ENCODE data around the gene DGCR2.
"Not testable (repeated sequence)": the region's sequence is repeated elsewhere in the genome, so short reads cannot be mapped to it uniquely, and the experiment has no call there.

Gene DGCR2

GRCh38 chr22:19105867-19106802, 16.1 kb downstream of the DGCR2 start:
- peak; percentile 14 for DNase-seq

- no peak for DNase-seq
These were observed 16.8 kb downstream of the DGCR2 start for GRCh38 chr22:19105456-19105855.

GRCh38 chr22:19103880-19104821, 18.1 kb downstream of the DGCR2 start:
- no peak for DNase-seq

- no peak for DNase-seq
These were observed 24.1 kb downstream of the DGCR2 start for GRCh38 chr22:19098157-19098556.

GRCh38 chr22:19097518-19097917, 24.7 kb downstream of the DGCR2 start:
- no peak for DNase-seq

GRCh38 chr22:19096555-19096954, 25.7 kb downstream of the DGCR2 start:
- DNase-seq, result no peak

GRCh38 chr22:19094393-19094997, 27.7 kb downstream of the DGCR2 start:
- DNase-seq, result no peak

GRCh38 chr22:19092725-19093124, 29.5 kb downstream of the DGCR2 start:
- DNase-seq, result no peak

- DNase-seq, result no peak
These were observed 31.6 kb downstream of the DGCR2 start for GRCh38 chr22:19090586-19091127.

- DNase-seq, result no peak
These were observed 32.0 kb downstream of the DGCR2 start for GRCh38 chr22:19090183-19090582.

- DNase-seq, result no peak
These were observed 33.2 kb downstream of the DGCR2 start for GRCh38 chr22:19088866-19089595.

- DNase-seq, result no peak
These were observed 35.3 kb downstream of the DGCR2 start for GRCh38 chr22:19086896-19087295.

- DNase-seq, result no peak
These were observed 35.8 kb downstream of the DGCR2 start for GRCh38 chr22:19086417-19086816.

GRCh38 chr22:19085233-19085718, 36.9 kb downstream of the DGCR2 start:
- peak; percentile 56 for DNase-seq

GRCh38 chr22:19084586-19084985, 37.6 kb downstream of the DGCR2 start:
- DNase-seq, result not testable (repeated sequence)

- DNase-seq, result not testable (repeated sequence)
These were observed 38.1 kb downstream of the DGCR2 start for GRCh38 chr22:19084126-19084525.

- no peak for DNase-seq
These were observed 39.4 kb downstream of the DGCR2 start for GRCh38 chr22:19082793-19083192.

- no peak for DNase-seq
These were observed 40.1 kb downstream of the DGCR2 start for GRCh38 chr22:19082101-19082500.

GRCh38 chr22:19081351-19081750, 40.9 kb downstream of the DGCR2 start:
- no peak for DNase-seq

- DNase-seq, result no peak
These were observed 41.4 kb downstream of the DGCR2 start for GRCh38 chr22:19080853-19081252.

GRCh38 chr22:19079691-19080090, 42.5 kb downstream of the DGCR2 start:
- no peak for DNase-seq

GRCh38 chr22:19075404-19075803, 46.8 kb downstream of the DGCR2 start:
- no peak for DNase-seq

Data from NCI-H82 (cell line).